GM23338 (cell line): ENCODE data around the gene ADGRG6. TPM values are rescaled to one million over a fixed set of nuclear protein-coding genes. Genes with fewer than 3 reads are reported as not detected.

ENCODE experiments used
- ATAC-seq: fragments of 200-7000 bp; cut with Tn5 transposase; 3 replicates; pipeline ENCODE4 v1.9.1; 2020
- DNase-seq: peaks from one replicate; pipeline ENCODE4 v3.0.0-alpha.2; 2015; ENCODE audit warnings: low spot score
- H2AFZ ChIP-seq: fragments of 200-600 bp; sonication (generic); 2 replicates; pipeline ENCODE4 v1.8.0; 2016; ENCODE audit warnings: antibody characterized with exemption, mild to moderate bottlenecking, moderate library complexity
- H3F3A ChIP-seq: fragments of 200-600 bp; sonication (generic); replicated peaks from 2 replicates; pipeline ENCODE4 v1.8.0; 2017; ENCODE audit warnings: antibody characterized with exemption, mixed run types, low read depth
- H3K27ac ChIP-seq: fragments of 200-600 bp; sonication (generic); 2 replicates; pipeline ENCODE4 v1.6.1; 2016; ENCODE audit warnings: low read depth
- H3K27me3 ChIP-seq: fragments of 200-600 bp; sonication (generic); 2 replicates; pipeline ENCODE4 v1.8.0; 2016; ENCODE audit warnings: mild to moderate bottlenecking, mixed run types, moderate library complexity; ENCODE audit not compliant: insufficient read depth
- H3K36me3 ChIP-seq: fragments of 200-600 bp; sonication (generic); 2 replicates; pipeline ENCODE4 v1.8.0; 2016; ENCODE audit warnings: mild to moderate bottlenecking; ENCODE audit not compliant: insufficient read depth
- H3K4me1 ChIP-seq: fragments of 200-600 bp; sonication (generic); 2 replicates; pipeline ENCODE4 v1.8.0; 2016; ENCODE audit warnings: mild to moderate bottlenecking, moderate library complexity; ENCODE audit not compliant: insufficient read depth
- H3K4me2 ChIP-seq: fragments of 200-600 bp; sonication (generic); 2 replicates; pipeline ENCODE4 v1.7.1; 2017; ENCODE audit warnings: mixed run types
- H3K4me3 ChIP-seq: fragments of 200-600 bp; sonication (generic); 2 replicates; pipeline ENCODE4 v1.6.1; 2016; ENCODE audit warnings: mixed run types
- H3K79me2 ChIP-seq: fragments of 200-600 bp; sonication (generic); replicated peaks from 2 replicates; pipeline ENCODE4 v1.8.0; 2017; ENCODE audit warnings: mild to moderate bottlenecking; ENCODE audit not compliant: insufficient read depth
- H3K9me2 ChIP-seq: fragments of 200-600 bp; sonication (generic); 2 replicates; pipeline ENCODE4 v1.8.0; 2017; ENCODE audit not compliant: insufficient read depth
- H4K20me1 ChIP-seq: fragments of 200-600 bp; sonication (generic); replicated peaks from 2 replicates; pipeline ENCODE4 v1.8.0; 2017; ENCODE audit warnings: mild to moderate bottlenecking; ENCODE audit not compliant: insufficient read depth
- H3K27ac Mint-ChIP-seq: 2 replicates; pipeline ENCODE4 v1.8.0; 2020; ENCODE audit warnings: inconsistent platforms, mild to moderate bottlenecking, moderate library complexity, mixed read lengths
- H3K27me3 Mint-ChIP-seq: 3 replicates; pipeline ENCODE4 v1.8.0; 2022; ENCODE audit warnings: low read depth, mild to moderate bottlenecking, moderate library complexity, mixed read lengths, inconsistent platforms; ENCODE audit not compliant: insufficient read depth, poor library complexity
- H3K36me3 Mint-ChIP-seq: 3 replicates; pipeline ENCODE4 v1.8.0; 2021; ENCODE audit warnings: low read depth, mild to moderate bottlenecking, inconsistent platforms, moderate library complexity, mixed read lengths
- H3K4me1 Mint-ChIP-seq: 3 replicates; pipeline ENCODE4 v1.8.0; 2020; ENCODE audit warnings: mild to moderate bottlenecking, inconsistent platforms, mixed read lengths
- H3K4me3 Mint-ChIP-seq: 3 replicates; pipeline ENCODE4 v1.8.0; 2021; ENCODE audit warnings: moderate library complexity, mild to moderate bottlenecking, inconsistent platforms, mixed read lengths
- H3K9me3 Mint-ChIP-seq: 3 replicates; pipeline ENCODE4 v1.8.0; 2020; ENCODE audit warnings: moderate library complexity, mild to moderate bottlenecking, inconsistent platforms, mixed read lengths
- CREB1 ChIP-seq: fragments of 250-450 bp; sonication (Bioruptor Pico); IDR thresholded peaks from 2 replicates; pipeline ENCODE4 v1.5.0; 2020; ENCODE audit warnings: low read depth, mild to moderate bottlenecking, moderate library complexity
- CTCF ChIP-seq, 2 experiments: fragments of 200-600 bp in 1 of 2; sonication (generic) in 1 of 2; conservative IDR thresholded peaks; 2 replicates each; pipeline versions ENCODE4 v1.5.1 to v1.6.1; 2016 to 2017; ENCODE audit warnings: antibody characterized with exemption in 2 of 2, low read depth in 2 of 2, mild to moderate bottlenecking in 2 of 2, moderate library complexity in 1 of 2
- ETS1 ChIP-seq: IDR thresholded peaks from 2 replicates; pipeline ENCODE4 v1.6.1; 2016; ENCODE audit warnings: antibody characterized with exemption
- EZH2 ChIP-seq: fragments of 200-600 bp; sonication (generic); IDR thresholded peaks from one replicate; pipeline ENCODE4 v1.8.0; 2017; ENCODE audit warnings: antibody characterized with exemption, mild to moderate bottlenecking, low read depth; ENCODE audit not compliant: unreplicated experiment
- EZH2phosphoT487 ChIP-seq: fragments of 200-600 bp; sonication (generic); IDR thresholded peaks from one replicate; pipeline ENCODE4 v1.8.1; 2018; ENCODE audit warnings: antibody characterized with exemption; ENCODE audit not compliant: unreplicated experiment
- NANOG ChIP-seq: IDR thresholded peaks from 2 replicates; pipeline ENCODE4 v1.6.1; 2016; ENCODE audit warnings: antibody characterized with exemption, borderline replicate concordance
- POLR2AphosphoS5 ChIP-seq: IDR thresholded peaks from 2 replicates; pipeline ENCODE4 v1.6.1; 2016; ENCODE audit warnings: antibody characterized with exemption, low read depth
- REST ChIP-seq: IDR thresholded peaks from one replicate; pipeline ENCODE4 v1.6.1; 2018; ENCODE audit warnings: antibody characterized with exemption; ENCODE audit not compliant: unreplicated experiment
- ZNF114 ChIP-seq: fragments of 250-450 bp; sonication (Bioruptor Pico); IDR thresholded peaks from 2 replicates; pipeline ENCODE4 v1.5.0; 2020; ENCODE audit warnings: mild to moderate bottlenecking, moderate library complexity
- ZNF331 ChIP-seq: fragments of 250-450 bp; sonication (Bioruptor Pico); IDR thresholded peaks from 2 replicates; pipeline ENCODE4 v1.5.0; 2020; ENCODE audit warnings: low read depth, mild to moderate bottlenecking, moderate library complexity
- ZNF462 ChIP-seq: fragments of 250-450 bp; sonication (Bioruptor Pico); IDR thresholded peaks from 2 replicates; pipeline ENCODE4 v1.5.0; 2020; ENCODE audit warnings: mild to moderate bottlenecking, moderate library complexity
- polyA plus RNA-seq: library from polyadenylated mRNA; unstranded; fragments of >200 nt; fragmentation: Nextera tagmentation; extraction: Ambion mirVana; gene quantifications from 2 replicates; pipeline ENCODE4 v1.2.1, GENCODE V29; 2016
- total RNA-seq: library from RNA; depleted of rRNA; stranded (reverse); fragments of >200 nt; shearing (Covaris generic); gene quantifications from 2 replicates; pipeline ENCODE4 v1.2.3, GENCODE V29; 2014

ADGRG6 gene
- total and polyA plus RNA-seq, 2 experiments from 2014 or later: 1.3 to 7.7 TPM

- TF ChIP-seq REST: no peak
- no peak for TF ChIP-seq ZNF114
- no peak for TF ChIP-seq CREB1 (CRISPR knock-in tag)
- TF ChIP-seq NANOG: no peak
- TF ChIP-seq EZH2: no peak
- no peak for TF ChIP-seq EZH2phosphoT487
These were observed 20.3 kb downstream of the ADGRG6 start (continued) for GRCh38 chr6:142322066-142322465.

- Mint-ChIP-seq H3K27me3 (peaks cover 5% of the 10 kb centered on the region), H3K36me3 (no peaks in the 10 kb centered on the region), H3K4me1 (peaks cover 37% of the 10 kb centered on the region), H3K4me3 (no peak overlapping the region), H3K27ac (peak overlapping the region; percentile 13; the same call in 1 of the 2 replicates), H3K9me3 (no peaks in the 10 kb centered on the region)
- no peaks in the 10 kb centered on the region for H4K20me1 ChIP-seq
- TF ChIP-seq CTCF (conservative IDR thresholded peaks at IDR 0.05; ENCODE audit: low read depth in 2 of 2): no peak
- TF ChIP-seq EZH2: no peak
- no peak for TF ChIP-seq POLR2AphosphoS5
- TF ChIP-seq ETS1: no peak
- no peak for TF ChIP-seq ZNF331
- TF ChIP-seq ZNF462: no peak
- TF ChIP-seq CREB1 (CRISPR knock-in tag): no peak
- no peak for TF ChIP-seq NANOG
- no peaks in the 10 kb centered on the region for H3K36me3 ChIP-seq
- H3K4me2 ChIP-seq: no peak overlapping the region
- ATAC-seq (peak; percentile 56), DNase-seq (no peak)
- no peak overlapping the region for H2AFZ ChIP-seq
- 0 out of 2 replicates have a peak, but pooled peaks cover 3% of the 10 kb centered on the region for H3K9me2 ChIP-seq
- no peak overlapping the region for H3K4me3 ChIP-seq
- peaks cover 34% of the 10 kb centered on the region for H3K4me1 ChIP-seq
- H3K79me2 ChIP-seq: no peaks in the 10 kb centered on the region
- H3F3A ChIP-seq: no peaks in the 10 kb centered on the region
- H3K27ac ChIP-seq: no peak overlapping the region
- H3K27me3 ChIP-seq: no peaks in the 10 kb centered on the region
These were observed 20.8 kb downstream of the ADGRG6 start for GRCh38 chr6:142322504-142323198.
